H7 (cell line): Measurements from ENCODE around the gene FBXL12. TPM values are rescaled to one million over a fixed set of nuclear protein-coding genes. Genes with fewer than 3 reads are reported as not detected.
A peak's percentile ranks its signal among the peaks of the same experiment; 100 is the strongest.
"Not testable (repeated sequence)": the region's sequence is repeated elsewhere in the genome, so short reads cannot be mapped to it uniquely, and the experiment has no call there.

ENCODE experiments used
- DNase-seq: peaks from one replicate; pipeline ENCODE4 v3.0.0; 2012
- H3K27me3 ChIP-seq: 2 replicates; pipeline ENCODE4 v1.6.0; 2011; ENCODE audit warnings: mild to moderate bottlenecking, low read length; ENCODE audit not compliant: control insufficient read depth, insufficient read depth
- H3K36me3 ChIP-seq: replicated peaks from 2 replicates; pipeline ENCODE4 v1.5.1; 2011; ENCODE audit warnings: low read length; ENCODE audit not compliant: control insufficient read depth, insufficient read depth
- H3K4me3 ChIP-seq: 2 replicates; pipeline ENCODE4 v1.5.1; 2011; ENCODE audit warnings: low read depth, mild to moderate bottlenecking, control low read depth, low read length, moderate library complexity; ENCODE audit not compliant: insufficient read depth
- total RNA-seq: library from RNA; depleted of rRNA; stranded (reverse); fragments of >200 nt; shearing (Covaris generic); gene quantifications from 2 replicates; pipeline ENCODE4 v1.2.3, GENCODE V29; 2014

The FBXL12 gene
- total RNA-seq, 1 experiment from 2014 or later, result 36.4 TPM

GRCh38 chr19:9823816-9824215 is 4.9 kb upstream of the FBXL12 start:
- H3K36me3 ChIP-seq, result no peaks in the 10 kb centered on the region; the same call in 1 of the 2 replicates
- DNase-seq, result no peak
- no peak overlapping the region for H3K4me3 ChIP-seq
- no peaks in the 10 kb centered on the region for H3K27me3 ChIP-seq

- H3K4me3 ChIP-seq, result not testable (repeated sequence)
Measured at GRCh38 chr19:9820034-9820433, 1.2 kb upstream of the FBXL12 start.

GRCh38 chr19:9819596-9819909 is 674 bp upstream of the FBXL12 start:
- Histone ChIP-seq H3K27me3 (no peaks in the 10 kb centered on the region), H3K36me3 (no peaks in the 10 kb centered on the region; the same call in 1 of the 2 replicates), H3K4me3 (peak overlapping the region; percentile 4; the same call in 1 of the 2 replicates)
- DNase-seq, result no peak

More at GRCh38 chr19:9820034-9820433, 1.2 kb upstream of the FBXL12 start:
- H3K36me3 ChIP-seq, H3K27me3 ChIP-seq, DNase-seq: not testable (repeated sequence)

DNA sequence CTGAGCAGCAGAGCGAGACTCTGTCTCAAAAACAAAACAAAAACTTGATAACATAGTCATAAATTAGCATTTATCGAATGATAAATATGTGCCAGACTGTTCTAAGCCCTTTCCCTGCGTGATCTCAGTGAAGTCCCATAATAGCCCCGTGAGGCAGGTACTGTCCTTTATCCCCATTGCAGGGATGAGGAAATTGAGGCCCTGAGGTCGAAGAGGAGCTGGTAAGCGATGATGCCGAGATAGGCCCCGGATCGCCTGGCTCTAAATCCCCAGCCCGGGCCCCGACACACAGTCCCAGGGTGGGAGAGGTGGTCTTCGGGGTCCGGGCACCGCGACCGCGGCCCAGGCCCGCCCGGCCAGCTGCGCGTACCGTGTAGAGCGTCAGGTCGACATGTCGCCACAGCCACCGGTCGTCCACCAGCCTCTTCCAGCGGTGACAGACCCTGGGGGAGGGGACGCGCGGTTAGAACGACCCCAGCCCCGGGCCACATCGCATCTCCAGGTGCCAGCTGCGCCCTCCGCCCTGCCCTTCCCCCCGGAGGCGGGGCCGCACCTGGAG is 625 bp downstream of the FBXL12 start:
- Histone ChIP-seq H3K36me3 (no peaks in the 10 kb centered on the region; the same call in 1 of the 2 replicates), H3K4me3 (peak overlapping the region; percentile 96), H3K27me3 (no peaks in the 10 kb centered on the region)
- DNase-seq, result no peak

GRCh38 chr19:9811139-9811538 is 7.7 kb downstream of the FBXL12 start:
- H3K36me3 ChIP-seq, result peaks cover 13% of the 10 kb centered on the region

DNA sequence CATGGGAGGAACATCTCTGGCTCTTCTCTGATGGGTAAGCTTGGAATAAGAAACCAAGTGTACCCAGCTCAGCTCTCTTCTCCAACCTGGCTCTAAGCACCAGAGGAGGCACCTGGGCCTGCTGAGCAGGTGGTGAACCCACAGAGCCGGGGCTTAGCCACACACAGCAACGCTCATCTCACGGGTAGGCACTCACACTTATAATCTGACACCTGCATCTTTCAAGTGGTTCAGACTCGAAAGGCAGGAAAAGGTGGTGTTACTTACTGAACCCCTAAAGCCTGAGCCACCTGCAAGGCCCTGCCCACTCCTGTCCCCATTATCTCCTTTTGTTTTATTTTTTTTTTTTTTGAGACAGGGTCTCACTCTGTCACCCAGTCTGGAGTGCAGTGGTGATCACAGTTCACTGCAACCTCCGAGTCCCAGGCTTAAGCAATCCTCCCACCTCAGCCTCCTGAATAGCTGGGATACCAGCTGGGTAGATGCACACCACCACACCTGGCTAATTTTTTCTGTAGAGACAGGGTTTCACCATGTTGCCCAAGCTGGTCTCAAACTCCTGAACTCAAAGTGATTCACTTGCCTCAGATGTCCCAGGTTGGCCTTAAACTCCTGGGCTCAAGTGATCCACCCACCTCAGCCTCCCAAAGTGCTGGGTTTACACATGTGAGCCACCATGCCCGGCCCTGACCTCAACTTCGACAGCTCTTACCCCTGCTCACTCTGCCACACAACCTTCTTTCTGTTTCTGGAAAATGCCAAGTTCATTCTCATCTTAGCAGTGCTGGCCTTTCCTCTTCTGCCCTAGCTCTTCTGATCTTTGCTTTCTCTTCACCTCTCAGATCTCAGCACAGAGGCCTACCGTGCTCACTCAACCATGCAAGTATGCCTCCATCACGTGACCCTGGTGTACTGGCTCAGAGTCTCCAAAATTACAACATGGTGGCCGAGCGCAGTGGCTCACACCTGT is 9.7 kb downstream of the FBXL12 start:
- Histone ChIP-seq H3K4me3 (no peak overlapping the region), H3K36me3 (peaks cover 13% of the 10 kb centered on the region), H3K27me3 (no peaks in the 10 kb centered on the region)
- no peak for DNase-seq

More at GRCh38 chr19:9811139-9811538, 7.7 kb downstream of the FBXL12 start:
- Histone ChIP-seq H3K27me3 (no peaks in the 10 kb centered on the region), H3K4me3 (no peak overlapping the region)
- DNase-seq, result no peak

GRCh38 chr19:9806803-9807202 is 12.1 kb downstream of the FBXL12 start:
- Histone ChIP-seq H3K4me3 (no peak overlapping the region), H3K36me3 (peaks cover 13% of the 10 kb centered on the region), H3K27me3 (no peaks in the 10 kb centered on the region)
- no peak for DNase-seq

DNA sequence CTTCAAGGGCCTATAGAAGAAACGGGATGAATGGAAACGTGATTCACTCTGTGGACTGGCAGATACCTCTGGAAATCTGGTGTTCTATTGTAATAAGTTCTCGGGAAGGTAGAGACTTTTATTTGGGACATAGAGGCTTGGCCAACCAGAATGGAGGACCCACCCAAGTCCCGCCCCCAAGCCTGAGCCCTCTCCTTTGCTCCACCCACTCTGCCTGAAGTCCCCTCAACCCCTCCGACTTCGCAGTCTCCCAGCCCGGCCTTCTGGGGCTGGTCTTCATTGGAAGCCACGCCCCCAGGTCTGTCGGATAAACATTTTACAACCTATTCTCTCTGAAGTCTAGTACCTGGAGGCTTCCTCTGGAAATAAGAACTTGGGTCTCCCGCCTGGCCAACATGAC is 16.9 kb downstream of the FBXL12 start:
- H3K27me3 ChIP-seq, result no peaks in the 10 kb centered on the region
- DNase-seq, result peak; percentile 84
- no peak overlapping the region for H3K4me3 ChIP-seq
- no peaks in the 10 kb centered on the region; the same call in 1 of the 2 replicates for H3K36me3 ChIP-seq

DNA sequence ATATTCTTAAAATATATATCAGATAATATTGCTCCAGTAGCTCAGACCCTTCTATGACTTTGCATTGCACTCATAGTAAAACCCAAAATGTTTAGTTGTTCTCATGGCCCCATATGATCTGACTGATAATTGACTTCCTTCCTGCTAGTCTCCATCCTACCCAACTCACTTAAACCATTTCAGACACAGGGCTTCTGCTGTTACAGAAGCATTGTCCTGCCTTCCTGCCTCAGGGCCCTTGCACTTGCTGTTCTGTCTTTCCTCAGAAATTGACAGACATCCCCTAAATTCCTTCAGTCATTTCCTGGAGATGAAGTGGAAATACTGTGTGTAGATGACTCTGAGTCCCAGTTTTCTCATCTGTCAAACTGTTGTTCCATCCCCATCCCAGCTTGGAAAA is 19.7 kb downstream of the FBXL12 start:
- no peak for DNase-seq
- no peak overlapping the region for H3K4me3 ChIP-seq
- no peaks in the 10 kb centered on the region; the same call in 1 of the 2 replicates for H3K36me3 ChIP-seq
- no peaks in the 10 kb centered on the region for H3K27me3 ChIP-seq

DNA sequence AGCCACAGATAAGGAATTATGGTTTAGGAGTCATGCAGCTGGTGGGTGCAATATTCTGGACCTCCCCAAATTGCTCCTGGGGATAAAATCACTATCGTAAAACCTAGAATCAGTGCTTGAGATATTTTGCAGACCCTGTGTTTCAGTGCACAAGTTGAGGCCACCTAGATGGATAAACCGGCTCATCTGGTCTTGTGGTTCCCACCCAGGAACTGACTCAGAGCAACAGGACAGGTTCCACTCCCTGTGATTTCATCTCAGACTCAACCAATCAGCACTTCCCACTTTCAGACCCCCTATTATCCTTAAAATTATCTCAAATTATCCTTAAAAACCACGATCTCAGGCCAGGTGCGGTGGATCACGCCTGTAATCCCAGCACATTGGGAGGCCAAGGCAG is 21.0 kb downstream of the FBXL12 start:
- Histone ChIP-seq H3K36me3 (no peaks in the 10 kb centered on the region; the same call in 1 of the 2 replicates), H3K4me3 (no peak overlapping the region), H3K27me3 (peaks cover 2% of the 10 kb centered on the region)

DNA sequence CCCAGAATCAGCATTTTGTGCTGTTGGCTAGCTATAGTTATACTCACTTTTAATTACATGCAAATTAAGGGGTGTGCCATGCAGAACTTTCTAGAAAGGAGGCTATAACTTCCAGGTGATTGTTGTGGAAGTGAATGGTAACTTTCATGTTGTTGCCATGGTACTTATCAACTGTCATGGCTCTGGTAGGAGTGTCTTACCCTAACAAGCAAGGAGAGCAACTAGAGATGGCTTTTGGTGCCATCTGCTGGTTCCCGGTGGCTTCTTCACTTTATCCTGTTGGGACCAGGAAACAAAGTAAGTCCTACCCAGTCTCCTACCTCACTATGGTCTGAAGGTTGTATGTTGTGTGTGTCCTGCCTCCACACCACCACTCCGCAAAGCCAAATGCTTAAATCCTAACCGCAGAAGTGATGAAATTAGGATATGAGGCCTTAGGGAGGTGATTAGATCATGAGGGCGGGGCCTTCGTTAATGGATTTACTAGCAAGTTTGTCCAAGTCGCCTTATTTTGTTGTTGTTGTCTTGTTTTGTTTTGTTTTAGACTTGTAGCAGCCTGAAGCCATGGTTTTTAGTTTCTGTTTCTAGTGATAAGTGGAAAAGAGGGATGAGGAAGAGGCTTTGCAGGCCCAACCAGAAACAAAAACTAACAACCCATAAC is 22.6 kb downstream of the FBXL12 start:
- H3K4me3 ChIP-seq, result no peak overlapping the region
- peaks cover 2% of the 10 kb centered on the region for H3K27me3 ChIP-seq
- DNase-seq, result peak; percentile 84
- no peaks in the 10 kb centered on the region; the same call in 1 of the 2 replicates for H3K36me3 ChIP-seq

More for the DNA sequence above, 21.0 kb downstream of the FBXL12 start:
- DNase-seq, result no peak

GRCh38 chr19:9793071-9793591 is 25.7 kb downstream of the FBXL12 start:
- no peaks in the 10 kb centered on the region; the same call in 1 of the 2 replicates for H3K36me3 ChIP-seq
- H3K4me3 ChIP-seq, result peak overlapping the region; percentile 77
- peaks cover 2% of the 10 kb centered on the region for H3K27me3 ChIP-seq
- DNase-seq, result no peak

- DNase-seq, result peak; percentile 97
- H3K4me3 ChIP-seq, result peak overlapping the region; percentile 77
- H3K27me3 ChIP-seq, result peaks cover 2% of the 10 kb centered on the region
- H3K36me3 ChIP-seq, result no peaks in the 10 kb centered on the region; the same call in 1 of the 2 replicates
Measured at GRCh38 chr19:9792206-9793070, 26.4 kb downstream of the FBXL12 start.
